Kidney epithelial cell (primary cell): ENCODE results near the gene FRS2. TPM values are rescaled to one million over a fixed set of nuclear protein-coding genes. Genes with fewer than 3 reads are reported as not detected.

Source experiments
- DNase-seq: peaks from one replicate; pipeline ENCODE4 v3.0.0-alpha.2; 2010; ENCODE audit warnings: low read depth
- H3K27me3 ChIP-seq: 2 replicates; pipeline ENCODE4 v1.6.0; 2011; ENCODE audit warnings: low read length; ENCODE audit not compliant: control insufficient read depth, insufficient read depth
- H3K36me3 ChIP-seq: 2 replicates; pipeline ENCODE4 v1.5.1; 2011; ENCODE audit warnings: low read length; ENCODE audit not compliant: control insufficient read depth, insufficient read depth
- H3K4me3 ChIP-seq: 2 replicates; pipeline ENCODE4 v1.5.1; 2011; ENCODE audit warnings: low read depth, mild to moderate bottlenecking, control low read depth, low read length
- CTCF ChIP-seq: IDR thresholded peaks from 2 replicates; pipeline ENCODE4 v1.5.1; 2011; ENCODE audit warnings: mild to moderate bottlenecking, moderate library complexity, low read length, control low read depth, inconsistent platforms; ENCODE audit not compliant: insufficient read depth, poor library complexity, severe bottlenecking
- total RNA-seq: library from RNA; depleted of rRNA; stranded (reverse); fragments of >200 nt; gene quantifications from 2 replicates; pipeline ENCODE4 v1.2.3, GENCODE V29; 2015

The FRS2 gene
- total RNA-seq, 1 donor from 2014 or later: 26.6 TPM

- TF ChIP-seq CTCF: no peak
- no peaks in the 10 kb centered on the region for H3K27me3 ChIP-seq
- no peaks in the 10 kb centered on the region for H3K36me3 ChIP-seq
- H3K4me3 ChIP-seq: peak overlapping the region; percentile 83
- DNase-seq: no peak
Observed at GRCh38 chr12:69469854-69470188, 367 bp upstream of the FRS2 start.

GRCh38 chr12:69471076-69471430, 865 bp downstream of the FRS2 start:
- DNase-seq: no peak
- Histone ChIP-seq H3K27me3 (no peaks in the 10 kb centered on the region), H3K36me3 (no peaks in the 10 kb centered on the region), H3K4me3 (peak overlapping the region; percentile 83)
- TF ChIP-seq CTCF: no peak

- no peaks in the 10 kb centered on the region for H3K36me3 ChIP-seq
- no peak for TF ChIP-seq CTCF
- peak overlapping the region; percentile 83 for H3K4me3 ChIP-seq
- DNase-seq: no peak
- H3K27me3 ChIP-seq: no peaks in the 10 kb centered on the region
Observed at GRCh38 chr12:69471667-69472385, 1.6 kb downstream of the FRS2 start.

- TF ChIP-seq CTCF: no peak
- H3K36me3 ChIP-seq: no peaks in the 10 kb centered on the region
- no peak for DNase-seq
- no peak overlapping the region for H3K4me3 ChIP-seq
- H3K27me3 ChIP-seq: no peaks in the 10 kb centered on the region
Observed at GRCh38 chr12:69473262-69473661, 3.1 kb downstream of the FRS2 start.

GRCh38 chr12:69474456-69474855, 4.3 kb downstream of the FRS2 start:
- Histone ChIP-seq H3K4me3 (no peak overlapping the region), H3K36me3 (no peaks in the 10 kb centered on the region), H3K27me3 (no peaks in the 10 kb centered on the region)
- TF ChIP-seq CTCF: no peak
- DNase-seq: no peak
